GM12892 (cell line): ENCODE results near the gene CCDC126.

Experiments
- POLR2A ChIP-seq: IDR thresholded peaks from 2 replicates; pipeline ENCODE4 v1.6.1; 2011; ENCODE audit warnings: low read depth, low read length, control low read depth
- POLR2AphosphoS5 ChIP-seq: IDR thresholded peaks from 2 replicates; pipeline ENCODE4 v1.6.1; 2011; ENCODE audit warnings: low read depth, low read length, control low read depth

DNA sequence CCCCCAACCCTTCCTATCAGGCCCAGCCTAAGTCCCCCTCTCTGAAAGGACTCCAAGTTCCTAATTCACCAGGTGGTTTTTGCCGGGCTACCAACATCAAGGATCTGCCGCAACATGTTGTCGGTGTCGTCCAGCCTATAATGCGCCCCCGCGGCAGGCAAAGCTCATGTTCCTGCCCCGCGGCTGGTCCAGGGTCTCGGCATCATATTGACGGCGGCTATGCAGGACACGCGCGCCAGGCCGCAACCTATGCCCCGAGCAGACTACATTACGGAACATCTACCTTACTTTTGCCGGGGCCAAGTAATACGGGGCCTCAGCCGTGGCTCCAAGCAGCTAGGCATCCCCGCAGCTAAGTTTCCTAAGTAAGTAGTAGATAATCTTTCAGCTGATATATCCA is 58.3 kb downstream of the CCDC126 start:
- TF ChIP-seq POLR2A = no peak
- TF ChIP-seq POLR2AphosphoS5 = no peak
